ENCODE measurements around the gene DIO3.

Gene DIO3

GRCh38 chr14:101600336-101600890 is 39.1 kb downstream of the DIO3 start:
- DNase-seq: no peak

DNA sequence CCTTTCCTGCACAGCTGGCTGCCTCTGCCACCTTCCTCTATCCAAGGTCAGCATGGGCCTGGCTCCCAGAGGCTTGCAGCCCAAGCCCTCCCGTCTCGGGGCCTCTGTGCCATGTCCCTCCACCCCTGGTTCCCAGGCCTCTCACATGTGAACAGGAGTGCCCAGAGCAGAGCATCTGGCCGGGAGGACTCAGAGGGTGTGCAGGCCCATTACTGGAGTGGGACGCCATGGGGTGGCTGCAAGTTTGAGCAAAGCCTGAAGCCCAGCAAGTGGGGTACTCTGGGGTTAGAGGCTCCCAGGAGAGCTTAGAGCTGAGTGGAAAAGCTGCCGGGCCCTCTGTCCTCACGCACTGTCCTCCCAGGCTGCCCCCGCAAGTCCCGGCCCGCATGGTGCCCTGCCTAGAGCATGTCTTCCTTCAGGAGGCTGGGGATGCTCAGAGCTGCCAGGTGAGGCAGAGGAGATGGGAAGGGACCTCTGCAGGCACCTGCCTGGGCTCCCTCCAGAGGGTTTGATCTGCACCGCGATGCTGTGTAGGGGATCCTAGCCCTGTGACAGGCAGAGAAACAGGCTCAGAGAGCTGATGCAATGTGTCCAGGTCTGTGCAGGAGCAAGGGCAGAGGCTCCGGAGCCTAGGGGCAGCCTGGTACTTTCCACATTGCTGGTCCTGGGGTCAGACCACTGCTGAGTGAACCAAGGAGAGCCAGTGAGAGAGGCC is 39.8 kb downstream of the DIO3 start:
- DNase-seq: no peak

DNA sequence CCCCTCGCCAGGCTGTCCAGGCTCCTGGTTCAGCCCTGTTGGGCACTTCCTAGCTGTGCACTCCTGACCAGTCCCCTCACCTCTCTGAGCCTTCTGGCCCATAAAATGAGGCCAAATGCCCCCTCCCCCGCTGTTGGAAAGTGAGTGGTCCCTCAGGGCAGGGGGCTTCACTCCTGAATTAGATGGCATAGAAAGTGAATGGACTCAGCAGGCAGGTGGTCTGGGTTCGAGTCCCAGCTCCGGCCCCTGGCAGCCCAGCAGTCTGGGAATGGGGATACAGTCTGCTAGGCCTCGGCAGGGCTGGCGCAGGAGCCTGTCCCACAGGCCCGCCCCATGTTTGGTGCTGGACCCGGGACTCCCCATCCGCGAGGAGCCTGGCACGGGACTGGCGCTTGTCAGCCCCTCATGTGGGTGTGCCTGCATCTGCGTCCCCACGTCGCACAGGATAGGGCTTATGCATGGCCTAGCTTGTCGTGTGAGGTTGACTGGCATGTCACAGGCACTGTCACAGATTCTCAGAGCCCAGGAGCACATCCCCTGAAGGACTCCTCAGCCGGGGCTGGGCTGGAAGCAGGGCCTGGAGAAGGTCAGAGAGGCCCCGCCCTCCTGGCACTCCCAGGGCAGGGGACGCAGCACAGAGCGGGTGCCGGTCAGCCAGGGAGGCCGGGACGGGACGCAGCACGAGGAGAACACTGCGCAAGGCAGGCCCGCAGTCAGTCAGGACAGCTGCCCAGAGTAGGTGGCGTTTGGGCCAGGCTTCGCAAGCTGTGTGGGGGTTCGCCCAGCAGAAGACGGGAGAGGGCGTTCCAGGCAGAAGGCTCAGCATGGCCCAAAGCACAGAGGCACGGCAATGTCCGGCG is 40.5 kb downstream of the DIO3 start:
- no peak for DNase-seq

DNA sequence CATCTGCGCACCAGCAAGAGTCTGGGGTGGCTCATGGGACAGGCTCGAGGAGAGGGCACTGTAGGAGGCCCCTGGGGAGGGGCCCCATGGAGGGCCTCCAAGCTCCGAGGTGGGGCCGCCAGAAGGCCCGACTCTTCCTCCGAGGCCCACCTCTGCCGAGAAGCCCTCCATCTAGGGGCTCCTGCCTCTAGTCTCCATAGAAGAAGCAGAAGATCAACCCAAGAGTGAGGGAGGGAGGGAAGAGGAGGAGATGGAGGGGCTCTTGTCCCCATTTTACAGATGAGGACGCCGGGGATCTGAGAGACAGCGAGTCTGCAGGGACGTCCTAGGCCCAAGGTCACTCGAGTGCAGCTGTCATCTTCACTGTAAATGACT is 41.2 kb downstream of the DIO3 start:
- DNase-seq: no peak

DNA sequence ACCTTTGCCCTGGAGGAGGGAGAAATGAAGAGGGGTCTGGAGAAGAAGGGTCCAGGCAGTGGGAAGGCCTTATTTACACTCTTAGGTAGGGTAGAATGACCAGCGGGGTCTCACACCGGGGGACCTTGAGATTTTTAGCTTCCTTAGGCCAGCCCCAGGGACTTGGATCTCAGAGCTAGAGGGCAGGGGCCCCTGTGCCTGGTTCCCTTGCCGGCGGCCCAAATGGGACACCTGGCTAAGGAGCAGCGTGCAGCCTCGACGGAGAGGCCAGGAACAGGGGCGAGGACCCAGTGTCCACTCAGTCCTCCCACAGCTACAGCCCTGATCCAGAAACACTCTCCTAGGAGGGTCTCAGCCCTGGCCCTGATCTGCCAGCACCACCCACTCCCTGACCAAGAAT is 41.8 kb downstream of the DIO3 start:
- no peak for DNase-seq

DNA sequence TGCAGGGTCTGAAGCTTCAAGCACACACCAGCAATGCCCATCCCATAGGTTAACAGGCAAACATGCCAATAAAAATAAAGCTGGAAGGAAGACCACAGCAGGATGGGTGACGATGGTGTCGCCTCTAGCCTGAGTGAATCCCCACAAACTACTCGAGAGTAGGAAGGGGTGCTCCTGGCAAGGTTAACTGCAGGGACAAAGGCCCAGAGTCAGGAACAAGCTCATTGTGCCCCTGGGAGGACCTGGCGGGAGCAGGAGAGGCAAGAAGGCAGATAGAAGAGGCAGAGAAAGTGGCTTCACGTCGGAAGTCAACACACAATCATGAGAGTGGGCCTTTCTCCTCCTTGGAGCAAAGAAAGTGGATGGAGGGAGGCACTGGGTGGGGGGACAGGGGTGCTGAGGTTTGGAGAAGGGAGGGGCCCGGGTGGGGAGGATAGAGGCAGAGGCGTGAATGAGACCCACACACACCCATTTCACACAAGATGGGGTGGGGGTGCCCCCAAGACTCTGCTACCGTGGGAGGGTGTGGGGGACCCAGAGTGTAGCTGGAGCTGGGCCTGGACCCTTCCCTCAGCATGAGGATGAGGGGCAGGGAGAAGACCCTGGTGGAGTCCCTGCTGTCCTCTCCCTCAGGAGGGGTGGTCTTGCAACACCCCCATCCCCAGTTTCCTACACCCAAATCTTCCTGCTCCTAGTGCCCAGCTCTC is 43.1 kb downstream of the DIO3 start:
- DNase-seq: no peak

GRCh38 chr14:101604935-101605780 is 43.9 kb downstream of the DIO3 start:
- no peak for DNase-seq

DNA sequence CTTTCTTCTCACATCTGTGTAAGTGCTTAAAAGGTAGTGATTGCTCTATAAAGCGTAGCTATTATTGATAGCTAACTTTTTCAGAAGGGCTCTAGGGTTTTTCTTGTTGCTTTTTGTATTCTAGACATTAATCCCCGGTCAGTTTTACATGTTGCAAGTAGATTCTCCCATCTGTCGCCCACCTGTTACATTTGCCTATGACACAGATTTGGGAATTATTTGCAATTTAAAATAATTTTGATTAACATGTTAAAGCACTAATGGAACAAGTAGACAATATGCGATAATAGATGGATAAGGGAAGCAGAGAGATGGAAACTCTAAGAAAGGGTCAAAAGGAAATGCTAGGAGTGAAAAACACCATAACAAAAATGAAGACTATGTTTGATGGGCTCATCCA is 44.5 kb downstream of the DIO3 start:
- no peak for DNase-seq
